ENCODE measurements around the gene LRRC15. TPM values are rescaled to one million over a fixed set of nuclear protein-coding genes. Genes with fewer than 3 reads are reported as not detected.

LRRC15 gene
- total RNA-seq, 4 donors from 2014 or later = 0.13 to 0.66 (median 0.34) TPM; not detected in 1

GRCh38 chr3:194395778-194396538 is 26.4 kb upstream of the LRRC15 start:
- TF ChIP-seq POLR2A (IDR thresholded peaks at IDR 0.05; ENCODE audit: low read depth) = no peak
- TF ChIP-seq POLR2AphosphoS5 (IDR thresholded peaks at IDR 0.05) = no peak
- no peak for TF ChIP-seq EP300 (IDR thresholded peaks at IDR 0.05)
- TF ChIP-seq CTCF (IDR thresholded peaks at IDR 0.05) = no peak
- no peaks in the 10 kb centered on the region for H3K36me3 ChIP-seq
- H3K9me3 ChIP-seq = peaks cover 0 to 5% (median 0%) of the 10 kb centered on the region in 4 donors
- peaks cover 0 to 42% (median 6%) of the 10 kb centered on the region in 4 donors for H3K27me3 ChIP-seq
- peaks cover 9 to 30% (median 26%) of the 10 kb centered on the region in 4 donors for H3K4me1 ChIP-seq
- WGBS = 55% methylated on average over 26 of the region's 26 CpGs
- H3K27ac ChIP-seq (replicated peaks in 1 of 4) = peak overlapping the region in 1 of 4 donors; percentile 44
- intact Hi-C loops (cut with DNase I) = no loop called here
- H3K4me3 ChIP-seq = peak overlapping the region; percentile 33 to 47 (median 38)
- DNase-seq (ENCODE audit: extremely low spot score) = no peak

GRCh38 chr3:194395212-194395611 is 25.7 kb upstream of the LRRC15 start:
- WGBS = 94% methylated on average over 5 of the region's 5 CpGs

GRCh38 chr3:194392576-194392975 is 23.0 kb upstream of the LRRC15 start:
- Histone ChIP-seq H3K4me3 (no peak overlapping the region), H3K9me3 (peaks cover 0 to 9% (median 0%) of the 10 kb centered on the region in 4 donors), H3K36me3 (no peaks in the 10 kb centered on the region), H3K27ac (replicated peaks in 1 of 4) (no peak overlapping the region), H3K4me1 (peaks cover 4 to 20% (median 15%) of the 10 kb centered on the region in 4 donors), H3K27me3 (peaks cover 0 to 25% (median 3%) of the 10 kb centered on the region in 4 donors)
- intact Hi-C loops (cut with DNase I) = no loop called here
- 90% methylated on average over 7 of the region's 7 CpGs for WGBS
- TF ChIP-seq POLR2AphosphoS5 (IDR thresholded peaks at IDR 0.05) (no peak), EP300 (IDR thresholded peaks at IDR 0.05) (no peak), POLR2A (IDR thresholded peaks at IDR 0.05; ENCODE audit: low read depth) (no peak), CTCF (IDR thresholded peaks at IDR 0.05) (no peak)
- no peak for DNase-seq (ENCODE audit: extremely low spot score)

More at GRCh38 chr3:194395212-194395611, 25.7 kb upstream of the LRRC15 start:
- Histone ChIP-seq H3K27ac (replicated peaks in 1 of 4) (no peak overlapping the region), H3K4me3 (no peak overlapping the region), H3K27me3 (peaks cover 0 to 42% (median 6%) of the 10 kb centered on the region in 4 donors), H3K36me3 (no peaks in the 10 kb centered on the region), H3K9me3 (peaks cover 0 to 9% (median 0%) of the 10 kb centered on the region in 4 donors), H3K4me1 (peaks cover 9 to 30% (median 26%) of the 10 kb centered on the region in 4 donors)
- no peak for DNase-seq (ENCODE audit: extremely low spot score)
- intact Hi-C loops (cut with DNase I) = no loop called here
- no peak for TF ChIP-seq POLR2A (IDR thresholded peaks at IDR 0.05; ENCODE audit: low read depth)
- TF ChIP-seq CTCF (IDR thresholded peaks at IDR 0.05) = no peak
- TF ChIP-seq EP300 (IDR thresholded peaks at IDR 0.05) = no peak
- TF ChIP-seq POLR2AphosphoS5 (IDR thresholded peaks at IDR 0.05) = no peak

- Histone ChIP-seq H3K4me3 (no peak overlapping the region), H3K27ac (replicated peaks in 1 of 4) (no peak overlapping the region), H3K36me3 (no peaks in the 10 kb centered on the region), H3K9me3 (peaks cover 0 to 9% (median 0%) of the 10 kb centered on the region in 4 donors), H3K4me1 (peaks cover 0 to 2% (median under 1%) of the 10 kb centered on the region in 4 donors), H3K27me3 (peaks cover 0 to 8% (median 0%) of the 10 kb centered on the region in 4 donors)
- intact Hi-C loops (cut with DNase I) = no loop called here
- DNase-seq (ENCODE audit: extremely low spot score) = no peak
- no peak for TF ChIP-seq POLR2AphosphoS5 (IDR thresholded peaks at IDR 0.05)
- TF ChIP-seq EP300 (IDR thresholded peaks at IDR 0.05) = no peak
- no peak for TF ChIP-seq POLR2A (IDR thresholded peaks at IDR 0.05; ENCODE audit: low read depth)
- no peak for TF ChIP-seq CTCF (IDR thresholded peaks at IDR 0.05)
Measured at GRCh38 chr3:194390835-194391234, 21.3 kb upstream of the LRRC15 start.
